Fibroblast of skin of right biceps (primary cell): ENCODE measurements around the gene PLA2G2C.
A peak's percentile ranks its signal among the peaks of the same experiment; 100 is the strongest.

Experiments
- DNase-seq: peaks from one replicate; pipeline ENCODE4 v3.0.0-alpha.2; 2013

PLA2G2C gene

GRCh38 chr1:20126041-20126805, 60.1 kb downstream of the PLA2G2C start:
- no peak for DNase-seq

GRCh38 chr1:20125100-20125499, 61.2 kb downstream of the PLA2G2C start:
- DNase-seq, result no peak

- DNase-seq, result peak; percentile 80
Measured at GRCh38 chr1:20124456-20125057, 61.8 kb downstream of the PLA2G2C start.

- DNase-seq, result no peak
Measured at GRCh38 chr1:20123722-20124455, 62.4 kb downstream of the PLA2G2C start.

GRCh38 chr1:20120796-20121195, 65.5 kb downstream of the PLA2G2C start:
- no peak for DNase-seq

GRCh38 chr1:20119347-20119746, 67.0 kb downstream of the PLA2G2C start, which contains the start of gene PLA2G2D:
TSS of gene PLA2G2D (minus strand) at chr1:20119536. CDS start at chr1:20119498, 38 bp downstream.
- no peak for DNase-seq

GRCh38 chr1:20117236-20117635, 69.1 kb downstream of the PLA2G2C start:
- DNase-seq, result no peak

GRCh38 chr1:20115916-20116315, 70.4 kb downstream of the PLA2G2C start:
- DNase-seq, result no peak

- no peak for DNase-seq
Measured at GRCh38 chr1:20115479-20115878, 70.8 kb downstream of the PLA2G2C start.

GRCh38 chr1:20114021-20114648, 72.2 kb downstream of the PLA2G2C start:
- DNase-seq, result no peak
